OCI-LY7 (cell line): Measurements from ENCODE around the gene NOD2. TPM values are rescaled to one million over a fixed set of nuclear protein-coding genes. Genes with fewer than 3 reads are reported as not detected.

Source experiments
- BruUV-seq: library from RNA; stranded (reverse); fragments of 400-500 nt; replicated peaks from 2 replicates; lab custom pipeline; 2021; lab: Mats Ljungman, UMichigan
- CTCF ChIA-PET: fragments of 300-600 bp; sonication (Branson Sonifier 250); formaldehyde crosslinking; loops from one replicate; lab custom pipeline; 2022; ENCODE audit warnings: antibody characterized with exemption; ENCODE audit not compliant: unreplicated experiment; lab: Charles Lee
- POLR2A ChIA-PET: fragments of 300-600 bp; sonication (Branson Sonifier 250); formaldehyde crosslinking; loops from one replicate; lab custom pipeline; 2022; ENCODE audit warnings: antibody characterized with exemption; lab: Charles Lee
- DNase-seq: peaks from one replicate; pipeline ENCODE4 v3.0.0-alpha.2; 2015; ENCODE audit warnings: low spot score
- H2AFZ ChIP-seq: fragments of 200-600 bp; sonication (generic), shearing (Covaris generic); 2 replicates; pipeline ENCODE4 v1.6.1; 2014; ENCODE audit warnings: mild to moderate bottlenecking, antibody characterized with exemption, low read length, moderate library complexity
- H3K27ac ChIP-seq: fragments of 200-600 bp; sonication (generic); 2 replicates; pipeline ENCODE4 v1.5.1; 2014; ENCODE audit warnings: mixed run types, low read depth, mild to moderate bottlenecking, moderate library complexity, low read length, inconsistent platforms; ENCODE audit not compliant: poor library complexity, severe bottlenecking
- H3K36me3 ChIP-seq: fragments of 200-600 bp; sonication (generic); 2 replicates; pipeline ENCODE4 v1.6.1; 2014; ENCODE audit warnings: mild to moderate bottlenecking, antibody characterized with exemption, low read length, moderate library complexity, mixed read lengths; ENCODE audit not compliant: insufficient read depth
- H3K4me1 ChIP-seq: fragments of 200-600 bp; sonication (generic); 2 replicates; pipeline ENCODE4 v1.5.1; 2014; ENCODE audit warnings: mild to moderate bottlenecking, low read length; ENCODE audit not compliant: insufficient read depth, poor library complexity, severe bottlenecking
- H3K4me2 ChIP-seq: fragments of 200-600 bp; sonication (generic); 2 replicates; pipeline ENCODE4 v1.6.1; 2014; ENCODE audit warnings: mild to moderate bottlenecking, low read length
- H3K4me3 ChIP-seq: fragments of 200-600 bp; sonication (generic); 2 replicates; pipeline ENCODE4 v1.5.1; 2014; ENCODE audit warnings: mild to moderate bottlenecking, low read depth, low read length; ENCODE audit not compliant: poor library complexity, severe bottlenecking
- H3K79me2 ChIP-seq: fragments of 200-600 bp; sonication (generic); 2 replicates; pipeline ENCODE4 v1.6.1; 2016; ENCODE audit warnings: low read depth, mild to moderate bottlenecking, low read length, moderate library complexity, mixed read lengths; ENCODE audit not compliant: insufficient read depth
- H3K9me2 ChIP-seq: fragments of 200-600 bp; sonication (generic); 2 replicates; pipeline ENCODE4 v1.6.1; 2016; ENCODE audit warnings: mild to moderate bottlenecking, low read length, mixed read lengths; ENCODE audit not compliant: insufficient read depth
- H3K9me3 ChIP-seq: fragments of 200-600 bp; sonication (generic); 2 replicates; pipeline ENCODE4 v1.6.1; 2014; ENCODE audit warnings: mild to moderate bottlenecking, mixed run types, low read length, mixed read lengths
- H4K20me1 ChIP-seq: fragments of 200-600 bp; sonication (generic); 2 replicates; pipeline ENCODE4 v1.6.1; 2014; ENCODE audit warnings: mild to moderate bottlenecking, antibody characterized with exemption, low read length, moderate library complexity, mixed read lengths; ENCODE audit not compliant: insufficient read depth
- CTCF ChIP-seq: fragments of 200-600 bp; sonication (generic); conservative IDR thresholded peaks from 2 replicates; pipeline ENCODE4 v1.5.1; 2014; ENCODE audit warnings: mild to moderate bottlenecking, antibody characterized with exemption, low read length, moderate library complexity, mixed read lengths
- EZH2phosphoT487 ChIP-seq: fragments of 200-600 bp; sonication (generic); IDR thresholded peaks from 2 replicates; pipeline ENCODE4 v1.6.1; 2018; ENCODE audit warnings: low read depth, borderline replicate concordance, mild to moderate bottlenecking, mixed run types, antibody characterized with exemption, low read length, moderate library complexity, mixed read lengths
- intact Hi-C: fragments of 100-400 bp; cut with micrococcal nuclease; formaldehyde crosslinking; loops from one replicate; pipeline ENCODE4 v1.10.0; 2022; ENCODE audit not compliant: unreplicated experiment
- total RNA-seq, 2 experiments: library from RNA; depleted of rRNA in 1 of 2; stranded (reverse); fragments of >200 nt in 1 of 2; shearing (Covaris generic) in 1 of 2; gene quantifications; 2 replicates each; pipeline ENCODE4 v1.2.3, GENCODE V29; 2014 to 2022

The NOD2 gene
- total RNA-seq, 2 experiments from 2014 or later: not detected

GRCh38 chr16:50731989-50732832, 38.8 kb downstream of the NOD2 start:
- no peaks in the 10 kb centered on the region for H3K4me1 ChIP-seq
- no TSS peak for BruUV-seq
- H3K4me3 ChIP-seq: no peak overlapping the region
- no peaks in the 10 kb centered on the region for H4K20me1 ChIP-seq
- H3K9me2 ChIP-seq: no peaks in the 10 kb centered on the region
- POLR2A ChIA-PET: no interaction called here
- no peak for DNase-seq
- TF ChIP-seq CTCF: no peak
- no peak for TF ChIP-seq EZH2phosphoT487
- CTCF ChIA-PET: no interaction called here
- no peak overlapping the region for H3K4me2 ChIP-seq
- H3K79me2 ChIP-seq: no peaks in the 10 kb centered on the region
- no peak overlapping the region for H3K27ac ChIP-seq
- no peak overlapping the region for H2AFZ ChIP-seq
- H3K9me3 ChIP-seq: no peaks in the 10 kb centered on the region
- H3K36me3 ChIP-seq: no peaks in the 10 kb centered on the region
- intact Hi-C loops: no loop called here

- no TSS peak for BruUV-seq
- POLR2A ChIA-PET: no interaction called here
- CTCF ChIA-PET: no interaction called here
Measured at GRCh38 chr16:50733468-50733867, 40.1 kb downstream of the NOD2 start.

More at GRCh38 chr16:50733468-50733867, 40.1 kb downstream of the NOD2 start:
- no peak overlapping the region for H3K4me2 ChIP-seq
- no peaks in the 10 kb centered on the region for H3K36me3 ChIP-seq
- H3K9me3 ChIP-seq: no peaks in the 10 kb centered on the region
- no peak overlapping the region for H2AFZ ChIP-seq
- no peaks in the 10 kb centered on the region for H3K9me2 ChIP-seq
- H4K20me1 ChIP-seq: no peaks in the 10 kb centered on the region
- H3K27ac ChIP-seq: no peak overlapping the region
- H3K79me2 ChIP-seq: no peaks in the 10 kb centered on the region
- TF ChIP-seq EZH2phosphoT487: no peak
- no peak for TF ChIP-seq CTCF
- DNase-seq: no peak
- no peaks in the 10 kb centered on the region for H3K4me1 ChIP-seq
- H3K4me3 ChIP-seq: no peak overlapping the region
- intact Hi-C loops: no loop called here
